BLaER1 (cell line): ENCODE results near the gene ZFHX2.

Source experiments
- H3K27ac ChIP-seq: shearing (Covaris generic); formaldehyde crosslinking; 2 replicates; pipeline ENCODE4 v1.8.1; 2022
- H3K27me3 ChIP-seq: shearing (Covaris generic); formaldehyde crosslinking; 2 replicates; pipeline ENCODE4 v1.8.1; 2022
- H3K36me3 ChIP-seq: shearing (Covaris generic); formaldehyde crosslinking; 2 replicates; pipeline ENCODE4 v1.8.1; 2022
- H3K4me1 ChIP-seq: shearing (Covaris generic); formaldehyde crosslinking; 2 replicates; pipeline ENCODE4 v1.8.1; 2022
- H3K4me2 ChIP-seq: shearing (Covaris generic); formaldehyde crosslinking; 2 replicates; pipeline ENCODE4 v1.8.1; 2022
- H3K4me3 ChIP-seq: shearing (Covaris generic); formaldehyde crosslinking; 2 replicates; pipeline ENCODE4 v1.8.1; 2022
- H3K9ac ChIP-seq: shearing (Covaris generic); formaldehyde crosslinking; 2 replicates; pipeline ENCODE4 v1.8.1; 2022
- H3K9me3 ChIP-seq: shearing (Covaris generic); formaldehyde crosslinking; 2 replicates; pipeline ENCODE4 v1.8.1; 2022
- H4K20me1 ChIP-seq: shearing (Covaris generic); formaldehyde crosslinking; 2 replicates; pipeline ENCODE4 v1.8.1; 2022
- Cebpa-rat ChIP-seq: shearing (Covaris generic); IDR thresholded peaks from 2 replicates; pipeline ENCODE4 v1.8.1; 2022

The ZFHX2 gene

GRCh38 chr14:23567186-23568020, 15.8 kb upstream of the ZFHX2 start, which contains the start of gene AP1G2:
TSS of gene AP1G2 (minus strand) at chr14:23567791. CDS start at chr14:23567314, 477 bp downstream.
- Histone ChIP-seq H3K27ac (peak within 1 kb of the TSS; percentile 78), H3K36me3 (peaks cover 41% of the 10 kb centered on the region), H3K4me1 (peaks cover 54% of the 10 kb centered on the region), H3K9me3 (no peaks in the 10 kb centered on the region), H3K27me3 (no peaks in the 10 kb centered on the region), H3K4me3 (peak within 1 kb of the TSS; percentile 74), H4K20me1 (peaks cover 21% of the 10 kb centered on the region), H3K9ac (peak within 1 kb of the TSS; percentile 77), H3K4me2 (peak within 1 kb of the TSS; percentile 95)
- TF ChIP-seq Cebpa-rat: no peak

GRCh38 chr14:23566778-23567185, 15.2 kb upstream of the ZFHX2 start:
- Histone ChIP-seq H3K27ac (peak overlapping the region; percentile 78), H3K4me3 (peak overlapping the region; percentile 74)

GRCh38 chr14:23566112-23566777, 14.7 kb upstream of the ZFHX2 start:
- H3K9me3 ChIP-seq: no peaks in the 10 kb centered on the region
- H3K4me1 ChIP-seq: peaks cover 42% of the 10 kb centered on the region
- H3K9ac ChIP-seq: peak overlapping the region; percentile 77; the same call in 1 of the 2 replicates
- peaks cover 52% of the 10 kb centered on the region for H3K36me3 ChIP-seq
- H3K4me2 ChIP-seq: peak overlapping the region; percentile 95
- peaks cover 30% of the 10 kb centered on the region for H4K20me1 ChIP-seq
- H3K27ac ChIP-seq: no peak overlapping the region
- H3K27me3 ChIP-seq: no peaks in the 10 kb centered on the region
- H3K4me3 ChIP-seq: peak overlapping the region; percentile 74
- no peak for TF ChIP-seq Cebpa-rat

More at GRCh38 chr14:23566778-23567185, 15.2 kb upstream of the ZFHX2 start:
- Histone ChIP-seq H3K36me3 (peaks cover 47% of the 10 kb centered on the region), H4K20me1 (peaks cover 25% of the 10 kb centered on the region), H3K27me3 (no peaks in the 10 kb centered on the region), H3K9ac (peak overlapping the region; percentile 77), H3K4me1 (peaks cover 48% of the 10 kb centered on the region), H3K4me2 (peak overlapping the region; percentile 95), H3K9me3 (no peaks in the 10 kb centered on the region)
- no peak for TF ChIP-seq Cebpa-rat

- TF ChIP-seq Cebpa-rat: no peak
These were observed 14.1 kb upstream of the ZFHX2 start for GRCh38 chr14:23565626-23566025.

GRCh38 chr14:23564876-23565275, 13.3 kb upstream of the ZFHX2 start:
- Histone ChIP-seq H3K27me3 (no peaks in the 10 kb centered on the region), H3K9ac (no peak overlapping the region), H3K4me1 (peaks cover 33% of the 10 kb centered on the region), H3K9me3 (no peaks in the 10 kb centered on the region), H3K36me3 (peaks cover 66% of the 10 kb centered on the region), H3K27ac (no peak overlapping the region), H3K4me3 (no peak overlapping the region), H4K20me1 (peaks cover 40% of the 10 kb centered on the region), H3K4me2 (no peak overlapping the region)
- no peak for TF ChIP-seq Cebpa-rat

More at GRCh38 chr14:23565626-23566025, 14.1 kb upstream of the ZFHX2 start:
- no peaks in the 10 kb centered on the region for H3K27me3 ChIP-seq
- H3K27ac ChIP-seq: no peak overlapping the region
- no peak overlapping the region for H3K4me3 ChIP-seq
- peaks cover 58% of the 10 kb centered on the region for H3K36me3 ChIP-seq
- no peak overlapping the region for H3K4me2 ChIP-seq
- no peaks in the 10 kb centered on the region for H3K9me3 ChIP-seq
- H4K20me1 ChIP-seq: peaks cover 34% of the 10 kb centered on the region
- peaks cover 36% of the 10 kb centered on the region for H3K4me1 ChIP-seq
- H3K9ac ChIP-seq: no peak overlapping the region

GRCh38 chr14:23564181-23564812, 12.7 kb upstream of the ZFHX2 start:
- Histone ChIP-seq H3K4me2 (no peak overlapping the region), H3K9ac (no peak overlapping the region), H3K4me3 (no peak overlapping the region), H3K27ac (no peak overlapping the region), H4K20me1 (peaks cover 46% of the 10 kb centered on the region), H3K9me3 (no peaks in the 10 kb centered on the region), H3K27me3 (no peaks in the 10 kb centered on the region), H3K36me3 (peaks cover 72% of the 10 kb centered on the region), H3K4me1 (peaks cover 32% of the 10 kb centered on the region)
- TF ChIP-seq Cebpa-rat: no peak

- no peak overlapping the region for H3K4me3 ChIP-seq
- peaks cover 25% of the 10 kb centered on the region for H3K4me1 ChIP-seq
- H3K4me2 ChIP-seq: no peak overlapping the region
- peaks cover 78% of the 10 kb centered on the region for H3K36me3 ChIP-seq
- TF ChIP-seq Cebpa-rat: no peak
- H3K9me3 ChIP-seq: no peaks in the 10 kb centered on the region
- no peak overlapping the region for H3K27ac ChIP-seq
- no peak overlapping the region for H3K9ac ChIP-seq
- no peaks in the 10 kb centered on the region for H3K27me3 ChIP-seq
- peaks cover 53% of the 10 kb centered on the region for H4K20me1 ChIP-seq
These were observed 12.1 kb upstream of the ZFHX2 start for GRCh38 chr14:23563473-23564180.

GRCh38 chr14:23562822-23563472, 11.4 kb upstream of the ZFHX2 start:
- no peaks in the 10 kb centered on the region for H3K9me3 ChIP-seq
- no peak overlapping the region for H3K4me3 ChIP-seq
- no peak overlapping the region for H3K9ac ChIP-seq
- no peak overlapping the region for H3K4me2 ChIP-seq
- H3K4me1 ChIP-seq: peaks cover 24% of the 10 kb centered on the region
- peaks cover 85% of the 10 kb centered on the region for H3K36me3 ChIP-seq
- no peak overlapping the region for H3K27ac ChIP-seq
- H4K20me1 ChIP-seq: peaks cover 57% of the 10 kb centered on the region
- H3K27me3 ChIP-seq: no peaks in the 10 kb centered on the region
- no peak for TF ChIP-seq Cebpa-rat
